Uterus (tissue), 4 donors: Measurements from ENCODE around the gene VEPH1. TPM values are rescaled to one million over a fixed set of nuclear protein-coding genes. Genes with fewer than 3 reads are reported as not detected.
A peak's percentile ranks its signal among the peaks of the same experiment; 100 is the strongest.

Source experiments
- DNase-seq, 2 donors: peaks; one replicate each; pipeline ENCODE4 v3.0.0-alpha.2; 2019 to 2020
- H3K27ac ChIP-seq, 2 donors: fragments of 200-600 bp; sonication (generic); 1 replicate in 1 of 2; 2 replicates in 1 of 2; pipeline ENCODE4 v1.5.1; 2016 to 2018
- H3K27me3 ChIP-seq, 2 donors: fragments of 200-600 bp; sonication (generic); one replicate each; pipeline ENCODE4 v1.5.1; 2018 to 2019; ENCODE audit warnings: control low read depth in 1 of 2
- H3K36me3 ChIP-seq, 2 donors: fragments of 200-600 bp; sonication (generic); one replicate each; pipeline ENCODE4 v1.5.1; 2019; ENCODE audit warnings: control low read depth in 1 of 2
- H3K4me1 ChIP-seq, 2 donors: fragments of 200-600 bp; sonication (generic); one replicate each; pipeline ENCODE4 v1.5.1; 2018 to 2019; ENCODE audit warnings: control low read depth in 1 of 2
- H3K4me3 ChIP-seq, 2 donors: fragments of 200-600 bp; sonication (generic); 1 replicate in 1 of 2; 2 replicates in 1 of 2; pipeline ENCODE4 v1.5.1; 2018 to 2019; ENCODE audit warnings: mild to moderate bottlenecking in 1 of 2
- H3K9me3 ChIP-seq, 2 donors: fragments of 200-600 bp; sonication (generic); one replicate each; pipeline ENCODE4 v1.5.1; 2019; ENCODE audit warnings: control low read depth in 1 of 2
- CTCF ChIP-seq, 4 experiments: fragments of 200-600 bp in 2 of 4; fragments of 450-650 bp in 2 of 4; sonication (generic) in 2 of 4; IDR thresholded peaks; one replicate each; pipeline ENCODE4 v1.5.1; 2016 to 2019; ENCODE audit warnings: antibody characterized with exemption in 4 of 4, mild to moderate bottlenecking in 2 of 4, moderate library complexity in 1 of 4
- POLR2A ChIP-seq, 2 donors: fragments of 450-650 bp; IDR thresholded peaks; one replicate each; pipeline ENCODE4 v1.6.1; 2016; ENCODE audit warnings: antibody characterized with exemption in 2 of 2, mild to moderate bottlenecking in 1 of 2, moderate library complexity in 1 of 2
- intact Hi-C: fragments of 100-400 bp; cut with DNase I; formaldehyde crosslinking; loops from one replicate; pipeline ENCODE4 v1.15.1; 2023; ENCODE audit warnings: low total_unique reads
- total RNA-seq, 4 donors: library from RNA; depleted of rRNA in 3 of 4; stranded (reverse); fragments of >200 nt in 3 of 4; gene quantifications; one replicate each; pipeline versions ENCODE4 v1.1.0 to v1.2.4, GENCODE V29; 2014 to 2023
- donor health status: DM: yes; HTN: yes; CAD: no.

Gene VEPH1
- total RNA-seq, 4 donors from 2014 or later: 12.2 TPM; not detected in 3

GRCh38 chr3:157290766-157291165 is 212.4 kb downstream of the VEPH1 start:
- Histone ChIP-seq H3K36me3 (no peaks in the 10 kb centered on the region), H3K9me3 (no peaks in the 10 kb centered on the region), H3K4me3 (no peak overlapping the region), H3K27ac (no peak overlapping the region), H3K27me3 (no peaks in the 10 kb centered on the region), H3K4me1 (no peaks in the 10 kb centered on the region)
- no peak for DNase-seq
- intact Hi-C loops: no loop called here
- TF ChIP-seq POLR2A (IDR thresholded peaks at IDR 0.05): no peak
- TF ChIP-seq CTCF (IDR thresholded peaks at IDR 0.05): no peak

GRCh38 chr3:157285966-157286365 is 217.2 kb downstream of the VEPH1 start:
- intact Hi-C loops: no loop called here
- Histone ChIP-seq H3K4me1 (no peaks in the 10 kb centered on the region), H3K36me3 (no peaks in the 10 kb centered on the region), H3K27ac (no peak overlapping the region), H3K4me3 (no peak overlapping the region), H3K27me3 (no peaks in the 10 kb centered on the region), H3K9me3 (no peaks in the 10 kb centered on the region)
- TF ChIP-seq CTCF (IDR thresholded peaks at IDR 0.05) (no peak), POLR2A (IDR thresholded peaks at IDR 0.05) (no peak)
- DNase-seq: no peak

- no peak for DNase-seq
- no peak overlapping the region for H3K27ac ChIP-seq
- H3K9me3 ChIP-seq: no peaks in the 10 kb centered on the region
- TF ChIP-seq POLR2A (IDR thresholded peaks at IDR 0.05) (no peak), CTCF (IDR thresholded peaks at IDR 0.05) (no peak)
- no peaks in the 10 kb centered on the region for H3K4me1 ChIP-seq
- H3K4me3 ChIP-seq: no peak overlapping the region
- intact Hi-C loops: no loop called here
- H3K36me3 ChIP-seq: no peaks in the 10 kb centered on the region
- no peaks in the 10 kb centered on the region for H3K27me3 ChIP-seq
Observed at GRCh38 chr3:157285141-157285540, 218.1 kb downstream of the VEPH1 start.

GRCh38 chr3:157284688-157285087 is 218.5 kb downstream of the VEPH1 start:
- H3K36me3 ChIP-seq: no peaks in the 10 kb centered on the region
- intact Hi-C loops: no loop called here
- no peaks in the 10 kb centered on the region for H3K4me1 ChIP-seq
- no peaks in the 10 kb centered on the region for H3K27me3 ChIP-seq
- DNase-seq: no peak
- H3K9me3 ChIP-seq: no peaks in the 10 kb centered on the region
- no peak overlapping the region for H3K4me3 ChIP-seq
- TF ChIP-seq POLR2A (IDR thresholded peaks at IDR 0.05) (no peak), CTCF (IDR thresholded peaks at IDR 0.05) (no peak)
- no peak overlapping the region for H3K27ac ChIP-seq

- Histone ChIP-seq H3K9me3 (no peaks in the 10 kb centered on the region), H3K36me3 (no peaks in the 10 kb centered on the region), H3K27me3 (no peaks in the 10 kb centered on the region), H3K4me3 (no peak overlapping the region), H3K4me1 (no peaks in the 10 kb centered on the region), H3K27ac (peak overlapping the region; percentile 34 to 50)
- peak; percentile 17 to 34 for DNase-seq
- TF ChIP-seq POLR2A (IDR thresholded peaks at IDR 0.05) (no peak), CTCF (IDR thresholded peaks at IDR 0.05) (no peak)
- intact Hi-C loops: no loop called here
Observed at GRCh38 chr3:157282261-157283191, 220.7 kb downstream of the VEPH1 start.
